ENCODE data around the gene DAPL1. TPM values are rescaled to one million over a fixed set of nuclear protein-coding genes. Genes with fewer than 3 reads are reported as not detected.

DAPL1 gene
- total and polyA plus RNA-seq, 10 of the 15 experiments (the other 5 are each of a cell fraction or from before 2014, with no cell fraction given), result not detected

GRCh38 chr2:158760887-158761286 lies 34.2 kb upstream of the DAPL1 start:
- no peak overlapping the region for H3K4me2 ChIP-seq (ENCODE audit: control insufficient read depth, insufficient read depth)
- DNase-seq (ENCODE audit: low read depth, low spot score) (no peak), ATAC-seq (no peak), FAIRE-seq (no peak)
- no peak overlapping the region for H3K27ac ChIP-seq (ENCODE audit: control insufficient read depth, insufficient read depth)
- CTCF ChIA-PET, result interaction anchor here (1.0 to 1.8 kb wide), 2 partner anchors 725 to 737 kb away, joined by 3 to 6 read pairs; no protein-coding TSS in a partner anchor
- H2AFZ ChIP-seq (ENCODE audit: control insufficient read depth, low read depth, low read length), result no peak overlapping the region
- no peak overlapping the region for H3K9ac ChIP-seq (ENCODE audit: control insufficient read depth, insufficient read depth, low read length)
- no peak overlapping the region for H3K4me3 ChIP-seq
- RAD21 ChIA-PET (ENCODE audit: unreplicated experiment), result interaction anchor here (1.7 kb wide), 1 partner anchor 737 kb away, joined by 6 read pairs; no protein-coding TSS in a partner anchor
- TF ChIP-seq CEBPZ (IDR thresholded peaks at IDR 0.05; ENCODE audit: low read depth, low read length) (no peak), ASH2L (IDR thresholded peaks at IDR 0.05; ENCODE audit: borderline replicate concordance, low read depth) (no peak), HDAC6 (IDR thresholded peaks at IDR 0.05; ENCODE audit: unreplicated experiment) (no peak), SREBF2 (IDR thresholded peaks at IDR 0.05; ENCODE audit: low read length) (no peak), NR2F1 (conservative IDR thresholded peaks at IDR 0.05) (no peak), NFIC (IDR thresholded peaks at IDR 0.05; ENCODE audit: low read depth, low read length) (no peak), SPI1 (IDR thresholded peaks at IDR 0.05; ENCODE audit: borderline replicate concordance, insufficient read depth, low read depth, low read length) (no peak)
- TF ChIP-seq, protein P1, sequence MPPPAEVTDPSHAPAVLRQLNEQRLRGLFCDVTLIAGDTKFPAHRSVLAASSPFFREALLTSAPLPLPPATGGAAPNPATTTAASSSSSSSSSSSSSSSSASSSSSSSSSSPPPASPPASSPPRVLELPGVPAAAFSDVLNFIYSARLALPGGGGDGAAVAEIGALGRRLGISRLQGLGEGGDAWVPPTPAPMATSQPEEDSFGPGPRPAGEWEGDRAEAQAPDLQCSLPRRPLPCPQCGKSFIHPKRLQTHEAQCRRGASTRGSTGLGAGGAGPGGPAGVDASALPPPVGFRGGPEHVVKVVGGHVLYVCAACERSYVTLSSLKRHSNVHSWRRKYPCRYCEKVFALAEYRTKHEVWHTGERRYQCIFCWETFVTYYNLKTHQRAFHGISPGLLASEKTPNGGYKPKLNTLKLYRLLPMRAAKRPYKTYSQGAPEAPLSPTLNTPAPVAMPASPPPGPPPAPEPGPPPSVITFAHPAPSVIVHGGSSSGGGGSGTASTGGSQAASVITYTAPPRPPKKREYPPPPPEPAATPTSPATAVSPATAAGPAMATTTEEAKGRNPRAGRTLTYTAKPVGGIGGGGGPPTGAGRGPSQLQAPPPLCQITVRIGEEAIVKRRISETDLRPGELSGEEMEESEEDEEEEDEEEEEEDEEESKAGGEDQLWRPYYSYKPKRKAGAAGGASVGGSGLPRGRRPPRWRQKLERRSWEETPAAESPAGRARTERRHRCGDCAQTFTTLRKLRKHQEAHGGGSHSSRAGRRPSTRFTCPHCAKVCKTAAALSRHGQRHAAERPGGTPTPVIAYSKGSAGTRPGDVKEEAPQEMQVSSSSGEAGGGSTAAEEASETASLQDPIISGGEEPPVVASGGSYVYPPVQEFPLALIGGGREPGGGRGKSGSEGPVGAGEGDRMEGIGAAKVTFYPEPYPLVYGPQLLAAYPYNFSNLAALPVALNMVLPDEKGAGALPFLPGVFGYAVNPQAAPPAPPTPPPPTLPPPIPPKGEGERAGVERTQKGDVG (CRISPR knock-in tag; IDR thresholded peaks at IDR 0.05), result no peak
- intact Hi-C loops (cut with micrococcal nuclease; ENCODE audit: unreplicated experiment), result no loop called here
- no TSS peak for BruUV-seq (replicated peaks)
- no peaks in the 10 kb centered on the region for H3K4me1 ChIP-seq (ENCODE audit: control insufficient read depth, insufficient read depth, low read length)
- POLR2A ChIA-PET, result no interaction called here
- no peaks in the 10 kb centered on the region; a peak in 1 of 4 replicates for H3K27me3 ChIP-seq (replicated peaks in 1 of 2; ENCODE audit: control insufficient read depth in 2 of 2, insufficient read depth in 2 of 2, low read length in 1 of 2)
- no peaks in the 10 kb centered on the region for H3K9me3 ChIP-seq (replicated peaks; ENCODE audit: control insufficient read depth, insufficient read depth, low read length)
- H3K36me3 ChIP-seq (ENCODE audit: control insufficient read depth in 2 of 2, insufficient read depth in 2 of 2, low read length in 1 of 2), result no peaks in the 10 kb centered on the region
- H3K79me2 ChIP-seq (ENCODE audit: control insufficient read depth, insufficient read depth, low read length), result no peaks in the 10 kb centered on the region
- in situ Hi-C loops (cut with MboI), result loop anchor here (25.0 kb wide), 1 partner anchor 1474 kb away; no protein-coding TSS in a partner anchor
- WGBS (ENCODE audit: insufficient coverage, insufficient replicate concordance, low lambda C conversion rate, missing lambda C conversion rate), result 43% methylated on average over 1 of the region's 1 CpG
- no peaks in the 10 kb centered on the region for H4K20me1 ChIP-seq (ENCODE audit: control insufficient read depth, insufficient read depth)
- SMC1A ChIA-PET (ENCODE audit: uncharacterized antibody, unreplicated experiment), result interaction anchor here (0.6 kb wide), 2 partner anchors 279 to 1164 kb away, joined by 3 to 4 read pairs; no protein-coding TSS in a partner anchor

Data from GM12878 (cell line).